GM18508 (cell line): ENCODE data around the gene NISCH.

Experiments
- ATAC-seq: cut with Tn5 transposase; IDR thresholded peaks from one replicate; pipeline ENCODE4 v1.9.1; 2021; ENCODE audit warnings: moderate number of reproducible peaks; ENCODE audit not compliant: insufficient read depth, unreplicated experiment

Gene NISCH

GRCh38 chr3:52434491-52435115, 20.8 kb upstream of the NISCH start:
- ATAC-seq, result no peak

GRCh38 chr3:52435246-52436101, 19.9 kb upstream of the NISCH start:
- no peak for ATAC-seq

GRCh38 chr3:52436500-52437149, 18.8 kb upstream of the NISCH start:
- ATAC-seq, result no peak

GRCh38 chr3:52437326-52438103, 17.9 kb upstream of the NISCH start:
- no peak for ATAC-seq

- ATAC-seq, result no peak
These were observed 17.4 kb upstream of the NISCH start for GRCh38 chr3:52438104-52438376.

GRCh38 chr3:52438579-52439425, 16.6 kb upstream of the NISCH start:
- no peak for ATAC-seq

- ATAC-seq, result no peak
These were observed 15.8 kb upstream of the NISCH start for GRCh38 chr3:52439426-52440248.

GRCh38 chr3:52440249-52440551, 15.2 kb upstream of the NISCH start:
- no peak for ATAC-seq

- ATAC-seq, result no peak
These were observed 14.7 kb upstream of the NISCH start for GRCh38 chr3:52440671-52441070.

GRCh38 chr3:52441091-52441771, 14.2 kb upstream of the NISCH start:
- no peak for ATAC-seq

GRCh38 chr3:52441772-52442332, 13.6 kb upstream of the NISCH start:
- no peak for ATAC-seq

GRCh38 chr3:52442409-52443267, 12.8 kb upstream of the NISCH start:
- ATAC-seq, result no peak

GRCh38 chr3:52443268-52443610, 12.2 kb upstream of the NISCH start:
- no peak for ATAC-seq

- no peak for ATAC-seq
These were observed 11.4 kb upstream of the NISCH start for GRCh38 chr3:52443791-52444687.

GRCh38 chr3:52444860-52445793, 10.3 kb upstream of the NISCH start, which contains the start of gene SEMA3G:
Gene SEMA3G, minus strand, starts transcription at chr3:52445103. Its CDS starts 76 bp downstream, at chr3:52445027.
- no peak for ATAC-seq
